Coronary artery (tissue), 2 donors: ENCODE measurements around the gene HEPACAM.

Experiments
- DNase-seq: peaks from one replicate; pipeline ENCODE4 v3.0.0-alpha.2; 2017; ENCODE audit warnings: low spot score
- H3K27ac ChIP-seq, 2 donors: fragments of 200-600 bp; sonication (generic); one replicate each; pipeline ENCODE4 v1.5.1; 2016 to 2019
- H3K4me3 ChIP-seq: fragments of 200-600 bp; sonication (generic); 2 replicates; pipeline ENCODE4 v1.5.1; 2016; ENCODE audit warnings: mild to moderate bottlenecking, moderate library complexity
- TF ChIP-seq, protein P1 (sequence below): fragments of 200-600 bp; sonication (generic); IDR thresholded peaks from one replicate; pipeline ENCODE4 v1.5.1; 2019; ENCODE audit warnings: antibody characterized with exemption

The HEPACAM gene

DNA sequence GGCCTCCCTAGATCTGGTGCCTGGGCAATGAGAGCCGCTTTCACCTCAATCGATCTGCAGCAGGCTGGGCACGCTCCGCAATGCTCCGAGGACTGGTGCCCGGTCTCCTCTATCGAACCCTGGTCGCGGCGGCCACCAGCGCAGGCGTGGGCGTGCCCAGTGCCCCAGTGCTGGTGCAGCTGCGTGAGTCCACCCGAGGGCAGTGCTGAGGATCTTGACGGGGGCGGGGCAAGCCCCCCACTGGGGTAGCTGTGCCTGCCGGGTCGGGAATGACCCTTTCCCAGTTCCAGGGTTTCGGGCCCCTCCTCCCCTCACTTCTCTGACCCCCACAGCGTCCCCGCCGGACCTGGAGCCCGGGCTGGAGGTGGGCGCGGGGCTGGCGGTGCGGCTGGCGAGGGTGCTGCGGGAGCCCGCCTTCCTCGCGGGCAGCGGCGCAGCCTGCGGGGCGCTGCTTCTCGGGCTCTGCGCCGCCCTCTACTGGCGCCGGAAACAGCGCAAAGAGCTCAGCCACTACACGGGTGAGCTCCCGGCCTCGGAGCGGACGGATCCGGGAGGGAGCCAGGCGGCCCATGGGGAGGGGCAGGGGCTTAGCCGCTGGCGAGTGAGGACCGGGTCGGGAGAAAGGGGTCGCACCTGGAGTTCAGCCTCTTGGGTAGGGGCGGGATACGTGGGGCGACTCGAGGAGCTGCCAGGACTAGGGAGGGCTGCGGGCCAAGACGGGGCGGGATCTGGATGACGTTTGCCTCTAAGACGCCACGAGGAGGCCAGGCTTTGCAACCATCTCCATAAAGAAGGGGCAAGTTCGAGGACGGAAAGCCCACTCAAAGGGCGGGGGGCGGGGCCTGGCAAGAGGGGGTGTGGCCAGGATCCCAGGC is 59.7 kb downstream of the HEPACAM start:
- H3K27ac ChIP-seq: peak overlapping the region; percentile 83 to 92
- peak; percentile 93 for DNase-seq

DNA sequence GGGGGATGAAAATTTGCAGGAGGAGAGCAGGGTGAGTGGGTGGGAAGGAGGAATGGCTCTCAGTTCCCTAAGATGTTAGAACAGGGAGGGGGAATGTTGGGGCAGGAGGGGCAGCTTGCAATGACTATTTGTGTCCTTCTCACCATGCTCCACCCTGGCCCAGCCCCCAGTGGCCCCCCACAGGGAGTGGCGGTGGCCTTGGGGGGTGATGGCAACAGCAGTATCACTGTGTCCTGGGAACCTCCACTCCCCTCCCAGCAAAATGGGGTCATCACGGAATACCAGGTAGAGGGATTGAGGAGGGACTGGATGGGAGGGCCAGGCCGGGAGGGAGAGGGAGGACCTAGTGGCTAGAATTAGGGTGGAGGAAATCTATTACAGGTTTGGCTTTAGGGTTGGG is 60.4 kb downstream of the HEPACAM start:
- Histone ChIP-seq H3K4me3 (peak overlapping the region; percentile 81), H3K27ac (no peak overlapping the region)
- TF ChIP-seq, protein P1, sequence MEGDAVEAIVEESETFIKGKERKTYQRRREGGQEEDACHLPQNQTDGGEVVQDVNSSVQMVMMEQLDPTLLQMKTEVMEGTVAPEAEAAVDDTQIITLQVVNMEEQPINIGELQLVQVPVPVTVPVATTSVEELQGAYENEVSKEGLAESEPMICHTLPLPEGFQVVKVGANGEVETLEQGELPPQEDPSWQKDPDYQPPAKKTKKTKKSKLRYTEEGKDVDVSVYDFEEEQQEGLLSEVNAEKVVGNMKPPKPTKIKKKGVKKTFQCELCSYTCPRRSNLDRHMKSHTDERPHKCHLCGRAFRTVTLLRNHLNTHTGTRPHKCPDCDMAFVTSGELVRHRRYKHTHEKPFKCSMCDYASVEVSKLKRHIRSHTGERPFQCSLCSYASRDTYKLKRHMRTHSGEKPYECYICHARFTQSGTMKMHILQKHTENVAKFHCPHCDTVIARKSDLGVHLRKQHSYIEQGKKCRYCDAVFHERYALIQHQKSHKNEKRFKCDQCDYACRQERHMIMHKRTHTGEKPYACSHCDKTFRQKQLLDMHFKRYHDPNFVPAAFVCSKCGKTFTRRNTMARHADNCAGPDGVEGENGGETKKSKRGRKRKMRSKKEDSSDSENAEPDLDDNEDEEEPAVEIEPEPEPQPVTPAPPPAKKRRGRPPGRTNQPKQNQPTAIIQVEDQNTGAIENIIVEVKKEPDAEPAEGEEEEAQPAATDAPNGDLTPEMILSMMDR: no peak
- peak; percentile 70 for DNase-seq

More for the DNA sequence above, 59.7 kb downstream of the HEPACAM start:
- H3K4me3 ChIP-seq: peak overlapping the region; percentile 81
- TF ChIP-seq, protein P1: peak; percentile 79

DNA sequence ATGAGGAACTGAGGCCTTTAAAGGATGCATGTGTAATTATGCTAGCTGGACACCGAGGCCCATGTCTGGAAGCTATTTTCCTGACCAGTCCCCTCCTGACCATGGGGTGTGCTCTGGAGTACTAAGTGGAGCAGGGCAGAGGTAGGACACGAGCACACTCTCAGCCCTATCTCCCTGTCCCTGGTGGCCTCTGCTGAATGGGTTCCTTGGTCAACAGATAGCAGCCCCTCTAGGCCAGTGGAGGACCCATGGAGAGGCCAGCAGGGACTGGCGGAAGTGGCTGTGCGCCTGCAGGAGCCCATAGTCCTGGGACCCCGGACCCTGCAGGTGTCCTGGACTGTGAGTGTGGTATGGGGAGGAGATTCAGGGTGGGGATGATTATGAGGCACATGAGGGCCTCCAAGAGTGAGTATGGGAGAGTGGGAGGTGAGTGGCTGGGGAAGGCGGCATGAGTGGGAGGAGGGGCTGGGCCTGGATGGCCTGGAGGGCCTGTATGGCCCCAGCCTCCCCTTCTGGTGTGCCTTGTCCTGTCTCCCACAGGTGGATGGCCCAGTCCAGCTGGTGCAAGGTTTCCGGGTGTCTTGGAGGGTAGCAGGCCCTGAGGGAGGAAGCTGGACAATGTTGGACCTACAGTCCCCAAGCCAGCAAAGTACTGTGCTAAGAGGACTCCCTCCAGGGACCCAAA is 61.1 kb downstream of the HEPACAM start:
- TF ChIP-seq, protein P1: no peak
- DNase-seq: peak; percentile 68

DNA sequence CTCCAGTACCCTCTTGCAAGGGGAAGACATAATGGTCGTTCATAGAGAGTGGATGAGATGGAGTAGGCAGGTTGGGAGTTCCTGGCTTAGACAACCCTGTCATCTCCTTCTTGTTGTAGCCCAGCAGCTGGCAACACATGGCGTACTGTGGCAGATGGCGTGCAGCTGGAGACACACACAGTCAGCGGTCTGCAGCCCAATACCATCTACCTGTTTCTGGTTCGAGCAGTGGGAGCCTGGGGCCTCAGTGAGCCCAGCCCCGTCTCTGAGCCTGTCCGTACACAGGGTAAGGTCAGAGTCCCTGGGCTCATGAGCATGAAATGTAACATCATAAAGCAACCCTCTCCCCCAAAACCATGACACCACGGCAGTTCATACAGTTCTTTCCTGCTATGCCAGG is 61.9 kb downstream of the HEPACAM start:
- DNase-seq: peak; percentile 38
- TF ChIP-seq, protein P1: no peak
- no peak overlapping the region for H3K27ac ChIP-seq

More for the DNA sequence above, 61.1 kb downstream of the HEPACAM start:
- Histone ChIP-seq H3K4me3 (no peak overlapping the region), H3K27ac (no peak overlapping the region)

DNA sequence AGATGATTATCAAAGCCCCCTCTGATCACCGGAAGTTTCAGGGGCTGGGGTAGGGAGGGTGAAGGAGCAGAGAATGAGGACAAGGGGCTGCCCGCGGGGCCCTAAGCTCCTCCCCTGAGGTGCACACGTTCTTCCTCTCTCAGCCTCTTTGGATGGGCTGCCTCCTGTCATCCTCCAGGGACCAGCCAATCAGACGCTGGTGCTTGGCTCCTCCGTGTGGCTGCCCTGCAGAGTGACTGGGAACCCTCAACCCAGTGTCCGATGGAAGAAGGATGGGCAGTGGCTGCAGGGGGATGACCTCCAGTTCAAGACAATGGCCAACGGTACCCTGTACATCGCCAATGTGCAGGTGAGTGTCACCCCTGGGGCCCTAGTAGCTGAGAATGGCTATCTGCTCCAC is 63.1 kb downstream of the HEPACAM start:
- H3K27ac ChIP-seq: no peak overlapping the region
- H3K4me3 ChIP-seq: no peak overlapping the region
- DNase-seq: peak; percentile 31
- TF ChIP-seq, protein P1: no peak

More for the DNA sequence above, 61.9 kb downstream of the HEPACAM start:
- H3K4me3 ChIP-seq: no peak overlapping the region

DNA sequence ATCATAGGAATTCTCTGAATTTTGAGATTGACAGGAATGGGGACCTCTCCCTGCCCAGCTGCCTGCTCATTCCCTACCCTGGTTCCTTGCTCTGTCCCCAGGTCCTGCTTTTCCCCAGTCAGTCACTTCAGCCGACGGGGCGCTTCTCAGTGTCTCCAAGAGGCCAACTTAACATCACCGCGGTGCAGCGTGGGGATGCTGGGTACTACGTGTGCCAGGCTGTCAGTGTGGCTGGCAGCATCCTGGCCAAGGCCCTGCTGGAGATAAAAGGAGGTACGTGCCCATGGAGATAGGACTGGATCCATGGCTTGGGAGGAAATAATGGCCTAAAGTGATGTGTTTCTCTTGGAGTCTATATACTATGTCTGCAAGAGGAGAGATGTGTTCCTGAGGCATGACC is 63.6 kb downstream of the HEPACAM start:
- TF ChIP-seq, protein P1: no peak
- peak; percentile 58 for DNase-seq
- Histone ChIP-seq H3K4me3 (no peak overlapping the region), H3K27ac (no peak overlapping the region)
